Coronary artery (tissue), 2 donors: ENCODE measurements around the gene TIAM2.
"Not testable (repeated sequence)": the region's sequence is repeated elsewhere in the genome, so short reads cannot be mapped to it uniquely, and the experiment has no call there.

ENCODE experiments used
- DNase-seq: peaks from one replicate; pipeline ENCODE4 v3.0.0-alpha.2; 2017; ENCODE audit warnings: low spot score
- H3K27ac ChIP-seq, 2 donors: fragments of 200-600 bp; sonication (generic); one replicate each; pipeline ENCODE4 v1.5.1; 2016 to 2019
- H3K4me3 ChIP-seq: fragments of 200-600 bp; sonication (generic); 2 replicates; pipeline ENCODE4 v1.5.1; 2016; ENCODE audit warnings: mild to moderate bottlenecking, moderate library complexity
- CTCF ChIP-seq: fragments of 200-600 bp; sonication (generic); IDR thresholded peaks from one replicate; pipeline ENCODE4 v1.5.1; 2019; ENCODE audit warnings: antibody characterized with exemption

TIAM2 gene

GRCh38 chr6:155267411-155267810 lies 272.3 kb downstream of the TIAM2 start:
- DNase-seq: no peak
- H3K27ac ChIP-seq: no peak overlapping the region
- TF ChIP-seq CTCF: no peak
- no peak overlapping the region for H3K4me3 ChIP-seq

- not testable (repeated sequence) for DNase-seq, H3K27ac ChIP-seq
Observed at GRCh38 chr6:155268088-155268867, 273.2 kb downstream of the TIAM2 start.

GRCh38 chr6:155269765-155270164 lies 274.6 kb downstream of the TIAM2 start:
- no peak for DNase-seq
- H3K4me3 ChIP-seq: no peak overlapping the region
- TF ChIP-seq CTCF: no peak
- no peak overlapping the region for H3K27ac ChIP-seq

More at GRCh38 chr6:155268088-155268867, 273.2 kb downstream of the TIAM2 start:
- not testable (repeated sequence) for H3K4me3 ChIP-seq

GRCh38 chr6:155270561-155271091 lies 275.5 kb downstream of the TIAM2 start:
- DNase-seq: no peak

GRCh38 chr6:155271145-155271544 lies 276.0 kb downstream of the TIAM2 start:
- no peak for DNase-seq

More at GRCh38 chr6:155270561-155271091, 275.5 kb downstream of the TIAM2 start:
- Histone ChIP-seq H3K4me3 (no peak overlapping the region), H3K27ac (no peak overlapping the region)
- no peak for TF ChIP-seq CTCF

GRCh38 chr6:155272353-155273232 lies 277.5 kb downstream of the TIAM2 start:
- no peak for DNase-seq
- peak overlapping the region; percentile 18 to 54 for H3K27ac ChIP-seq
- TF ChIP-seq CTCF: no peak
- H3K4me3 ChIP-seq: no peak overlapping the region

More at GRCh38 chr6:155271145-155271544, 276.0 kb downstream of the TIAM2 start:
- TF ChIP-seq CTCF: no peak
- Histone ChIP-seq H3K4me3 (no peak overlapping the region), H3K27ac (no peak overlapping the region)

- Histone ChIP-seq H3K27ac (peak overlapping the region; percentile 36 to 54), H3K4me3 (no peak overlapping the region)
- no peak for DNase-seq
- no peak for TF ChIP-seq CTCF
Observed at GRCh38 chr6:155273431-155273830, 278.3 kb downstream of the TIAM2 start.
